Psoas muscle (tissue), 8 donors: ENCODE results near the gene DIO3. TPM values are rescaled to one million over a fixed set of nuclear protein-coding genes. Genes with fewer than 3 reads are reported as not detected.

Experiments used
- ATAC-seq, 4 donors: fragments of 200-7000 bp; cut with Tn5 transposase; one replicate each; pipeline ENCODE4 v1.9.1; 2020; ENCODE audit warnings: moderate library complexity in 3 of 4, mild to moderate bottlenecking in 2 of 4
- DNase-seq, 2 donors: peaks; one replicate each; pipeline ENCODE4 v3.0.0-alpha.2; 2020
- H3K27ac ChIP-seq: fragments of 200-600 bp; one replicate; pipeline ENCODE4 v1.8.0; 2022
- H3K27me3 ChIP-seq, 3 donors: fragments of 200-600 bp in 1 of 3; one replicate each; pipeline versions ENCODE4 v1.6.1 to v1.8.0; 2013 to 2022; ENCODE audit warnings: low read length in 2 of 3, mild to moderate bottlenecking in 2 of 3, moderate library complexity in 1 of 3; ENCODE audit not compliant: insufficient read depth in 3 of 3
- H3K36me3 ChIP-seq, 2 donors: fragments of 200-600 bp in 1 of 2; one replicate each; pipeline versions ENCODE4 v1.6.1 to v1.8.0; 2013 to 2022; ENCODE audit warnings: low read depth in 1 of 2, mild to moderate bottlenecking in 1 of 2, moderate library complexity in 1 of 2; ENCODE audit not compliant: insufficient read depth in 1 of 2
- H3K4me1 ChIP-seq: fragments of 200-600 bp; one replicate; pipeline ENCODE4 v1.8.0; 2022
- H3K4me3 ChIP-seq: fragments of 200-600 bp; one replicate; pipeline ENCODE4 v1.8.0; 2022; ENCODE audit warnings: mild to moderate bottlenecking
- H3K9me3 ChIP-seq: fragments of 200-600 bp; one replicate; pipeline ENCODE4 v1.8.0; 2022
- WGBS, 3 donors: extraction: QIAGEN DNeasy Blood & Tissue Kit; methylation state at CpG; one replicate each; pipeline versions ENCODE4 v1.1.6 to v1.1.7; 2013; 5-methylcytosine and 5-hydroxymethylcytosine counted together
- intact Hi-C, 2 donors: fragments of 100-400 bp; cut with DNase I; formaldehyde crosslinking; loops; one replicate each; pipeline versions ENCODE4 v1.11.0 to v1.14.2; 2022
- polyA plus RNA-seq, 3 donors: library from polyadenylated mRNA; stranded (reverse); fragments of 200-250 nt; gene quantifications; one replicate each; pipeline ENCODE4 v1.2.3, GENCODE V29; 2013
- total RNA-seq, 4 donors: library from RNA; stranded (reverse); fragmentation: NEBNext Ultra II Directional in 2 of 4; extraction: Animal tissue kit (Norgen Biotek cat#: 25700) in 2 of 4; gene quantifications; one replicate each; pipeline versions ENCODE4 v1.2.1 to v1.2.4, GENCODE V29; 2021 to 2023
- TF ChIP-seq, protein P1 (sequence below): fragments of 200-600 bp; IDR thresholded peaks from one replicate; pipeline ENCODE4 v1.8.0; 2022; ENCODE audit warnings: antibody characterized with exemption
- donor health status: healthy with polysubstance abuse.
- donor health status: DM: no; HTN: no; CAD: no; lungs with moderate emphysema.
- donor health status: Bipolar disorder and iron deficiency.
- donor health status: healthy.
- donor health status: DM: yes; HTN: yes; CAD: no.
- donor health status: DM: no; HTN: no; CAD: no.
- donor health status: DM: no; HTN: no; CAD: no.
- donor health status: DM: yes; HTN: yes; CAD: no.

The DIO3 gene
- total and polyA plus RNA-seq, 7 donors = 0.30 to 1.3 (median 0.84) TPM

DNA sequence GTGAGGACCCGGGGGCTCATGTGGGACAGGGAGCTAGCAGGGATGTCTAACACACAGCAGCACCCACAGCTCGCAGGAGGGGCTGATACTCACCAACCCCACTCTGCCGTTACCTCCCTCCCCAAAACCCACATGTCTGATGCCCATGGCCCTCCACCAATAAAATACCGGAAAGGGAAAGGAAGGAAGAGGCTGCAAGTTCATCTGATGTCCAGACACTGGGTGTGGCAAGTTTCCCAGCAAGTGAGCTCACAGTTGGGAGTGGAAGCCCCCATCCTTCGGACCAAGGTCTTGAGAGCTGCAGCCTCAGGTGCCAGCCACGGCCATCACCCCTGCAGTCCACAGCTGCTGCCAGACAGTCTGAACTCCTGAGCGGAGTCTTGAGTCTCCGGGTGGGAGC, 39.3 kb upstream of the DIO3 start:
- 76 to 81% (median 78%) methylated on average over 8 of the region's 8 CpGs for WGBS, 3 donors
- ATAC-seq (no peak), DNase-seq (no peak)
- intact Hi-C loops = no loop called here
- Histone ChIP-seq H3K4me3 (no peak overlapping the region), H3K36me3 (no peaks in the 10 kb centered on the region), H3K27me3 (peaks cover 0 to 11% (median 10%) of the 10 kb centered on the region in 3 donors), H3K9me3 (no peaks in the 10 kb centered on the region), H3K4me1 (no peaks in the 10 kb centered on the region), H3K27ac (no peak overlapping the region)
- TF ChIP-seq, protein P1, sequence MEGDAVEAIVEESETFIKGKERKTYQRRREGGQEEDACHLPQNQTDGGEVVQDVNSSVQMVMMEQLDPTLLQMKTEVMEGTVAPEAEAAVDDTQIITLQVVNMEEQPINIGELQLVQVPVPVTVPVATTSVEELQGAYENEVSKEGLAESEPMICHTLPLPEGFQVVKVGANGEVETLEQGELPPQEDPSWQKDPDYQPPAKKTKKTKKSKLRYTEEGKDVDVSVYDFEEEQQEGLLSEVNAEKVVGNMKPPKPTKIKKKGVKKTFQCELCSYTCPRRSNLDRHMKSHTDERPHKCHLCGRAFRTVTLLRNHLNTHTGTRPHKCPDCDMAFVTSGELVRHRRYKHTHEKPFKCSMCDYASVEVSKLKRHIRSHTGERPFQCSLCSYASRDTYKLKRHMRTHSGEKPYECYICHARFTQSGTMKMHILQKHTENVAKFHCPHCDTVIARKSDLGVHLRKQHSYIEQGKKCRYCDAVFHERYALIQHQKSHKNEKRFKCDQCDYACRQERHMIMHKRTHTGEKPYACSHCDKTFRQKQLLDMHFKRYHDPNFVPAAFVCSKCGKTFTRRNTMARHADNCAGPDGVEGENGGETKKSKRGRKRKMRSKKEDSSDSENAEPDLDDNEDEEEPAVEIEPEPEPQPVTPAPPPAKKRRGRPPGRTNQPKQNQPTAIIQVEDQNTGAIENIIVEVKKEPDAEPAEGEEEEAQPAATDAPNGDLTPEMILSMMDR = no peak

DNA sequence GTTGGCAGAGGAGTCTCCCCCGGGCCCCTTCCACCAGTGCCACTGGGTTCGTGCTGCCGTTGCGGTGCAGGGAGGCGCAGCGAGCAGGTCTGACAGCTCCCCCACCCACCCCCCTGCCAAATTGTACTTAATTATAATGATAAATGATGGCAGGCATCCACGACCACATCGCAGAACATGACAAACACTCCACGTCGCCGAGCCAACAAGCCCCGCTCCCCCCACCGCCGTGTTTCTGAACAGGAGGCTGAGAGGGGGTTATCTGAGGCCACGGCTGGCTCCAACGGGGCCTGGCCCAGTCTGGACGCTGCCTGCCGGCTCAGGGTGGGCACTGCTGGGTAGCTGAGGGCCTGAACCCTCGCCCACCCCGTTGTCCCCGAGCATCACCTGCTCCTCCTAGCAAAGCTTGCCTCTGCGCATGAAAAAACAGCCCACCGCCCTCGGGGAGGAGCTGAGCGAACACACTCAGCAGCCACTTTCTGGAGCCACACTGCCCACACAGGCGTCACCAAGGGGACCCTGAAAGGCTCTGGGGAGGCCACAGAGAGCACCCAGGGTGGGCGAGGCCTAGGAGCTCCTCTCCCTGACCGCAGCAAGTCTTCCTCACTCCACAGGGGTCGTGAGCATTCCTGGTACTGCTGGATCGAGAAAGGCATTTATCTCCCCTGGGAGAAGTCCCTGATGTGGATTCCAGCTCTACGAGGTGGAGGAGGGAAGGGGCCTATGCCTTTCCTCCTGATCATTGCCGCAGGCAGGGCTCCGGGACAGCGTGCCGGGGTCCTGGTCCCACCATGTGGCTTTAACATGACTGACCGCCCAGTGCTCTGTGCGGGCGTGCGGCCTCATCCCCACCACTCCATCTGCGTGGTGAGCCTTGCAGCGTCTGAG, 35.4 kb upstream of the DIO3 start:
- 53 to 71% (median 57%) methylated on average over 41 of the region's 41 CpGs for WGBS, 3 donors
- TF ChIP-seq, protein P1 = no peak
- no peaks in the 10 kb centered on the region for H3K4me1 ChIP-seq
- no peaks in the 10 kb centered on the region for H3K9me3 ChIP-seq
- ATAC-seq (no peak), DNase-seq (no peak)
- no peak overlapping the region for H3K27ac ChIP-seq
- H3K4me3 ChIP-seq = no peak overlapping the region
- H3K36me3 ChIP-seq = no peaks in the 10 kb centered on the region
- intact Hi-C loops = no loop called here
- peaks cover 0 to 10% (median 0%) of the 10 kb centered on the region in 3 donors for H3K27me3 ChIP-seq

DNA sequence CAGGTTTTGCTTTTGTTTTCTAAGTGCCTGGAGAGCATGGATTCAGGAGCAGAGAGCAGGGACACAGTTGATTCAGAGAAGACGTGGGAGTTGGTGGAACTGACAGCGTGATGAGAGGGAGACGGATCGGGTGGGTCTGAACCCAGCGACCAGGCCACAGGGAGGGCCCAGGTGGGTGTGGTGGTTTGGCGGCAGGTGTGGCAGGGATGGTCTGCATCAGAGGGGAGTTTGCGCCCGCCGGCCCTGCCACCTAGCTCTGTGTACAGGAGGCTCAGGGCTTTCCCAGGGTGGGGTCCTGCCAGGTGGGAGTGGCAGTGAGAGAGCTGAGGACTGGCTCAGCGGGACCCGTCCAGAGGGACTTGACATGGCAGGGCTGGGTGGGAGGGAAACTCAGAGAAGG, 33.3 kb upstream of the DIO3 start:
- H3K4me3 ChIP-seq = no peak overlapping the region
- H3K27ac ChIP-seq = no peak overlapping the region
- peaks cover 0 to 6% (median 0%) of the 10 kb centered on the region in 3 donors for H3K27me3 ChIP-seq
- no peaks in the 10 kb centered on the region for H3K9me3 ChIP-seq
- 89 to 94% (median 92%) methylated on average over 11 of the region's 11 CpGs for WGBS, 3 donors
- DNase-seq (no peak), ATAC-seq (no peak)
- H3K36me3 ChIP-seq = no peaks in the 10 kb centered on the region
- TF ChIP-seq, protein P1 = no peak
- intact Hi-C loops = no loop called here
- no peaks in the 10 kb centered on the region for H3K4me1 ChIP-seq

DNA sequence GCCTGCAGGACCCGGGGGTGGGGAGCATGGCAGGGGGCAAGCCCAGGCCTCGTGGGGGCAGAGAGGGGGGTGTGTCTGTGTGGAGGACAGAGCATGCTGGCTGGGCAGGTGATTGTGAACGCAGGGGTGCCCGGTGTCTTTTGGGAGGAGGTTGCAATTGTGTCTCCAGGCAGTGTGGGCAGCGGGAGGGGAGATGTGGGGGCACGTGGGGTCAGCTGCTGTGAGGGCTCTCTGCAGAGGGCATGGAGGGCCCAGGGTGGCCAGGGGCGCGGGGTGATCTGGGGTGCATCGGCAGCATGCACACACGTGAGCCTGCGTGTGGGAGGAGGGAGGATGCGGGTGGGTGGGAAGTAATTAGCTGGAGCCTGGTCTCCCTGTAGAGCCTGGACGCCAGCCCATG, 32.2 kb upstream of the DIO3 start:
- Histone ChIP-seq H3K4me1 (no peaks in the 10 kb centered on the region), H3K27me3 (peaks cover 0 to 6% (median 0%) of the 10 kb centered on the region in 3 donors), H3K9me3 (no peaks in the 10 kb centered on the region), H3K4me3 (no peak overlapping the region), H3K27ac (no peak overlapping the region), H3K36me3 (no peaks in the 10 kb centered on the region)
- intact Hi-C loops = no loop called here
- 66 to 72% (median 67%) methylated on average over 9 to 13 of the region's 13 CpGs for WGBS, 3 donors
- ATAC-seq (no peak), DNase-seq (no peak)
- TF ChIP-seq, protein P1 = no peak
